B cell (primary cell): Measurements from ENCODE around the gene MRPL23. TPM values are rescaled to one million over a fixed set of nuclear protein-coding genes. Genes with fewer than 3 reads are reported as not detected.

ENCODE experiments used
- ATAC-seq: fragments of 200-7000 bp; cut with Tn5 transposase; one replicate; pipeline ENCODE4 v1.10.0; 2021; ENCODE audit warnings: low read depth, mild to moderate bottlenecking, moderate number of reproducible peaks, moderate library complexity
- CTCF ChIA-PET: fragments of 350-600 bp; sonication (Branson Sonifier 250); formaldehyde crosslinking; loops from one replicate; lab custom pipeline; 2021; ENCODE audit warnings: antibody characterized with exemption, inconsistent platforms; lab: Charles Lee
- POLR2A ChIA-PET: fragments of 350-600 bp; sonication (Branson Sonifier 250); formaldehyde crosslinking; loops from one replicate; lab custom pipeline; 2021; ENCODE audit warnings: antibody characterized with exemption; lab: Charles Lee
- DNase-seq: peaks from one replicate; pipeline ENCODE4 v3.0.0; 2013
- H2AFZ ChIP-seq: 2 replicates; pipeline ENCODE4 v1.6.1; 2012; ENCODE audit warnings: mild to moderate bottlenecking, low read depth, low read length; ENCODE audit not compliant: insufficient read depth, poor library complexity, severe bottlenecking
- H3K27ac ChIP-seq, 2 donors: 1 replicate in 1 of 2; 2 replicates in 1 of 2; pipeline ENCODE4 v1.5.1; 2012 to 2013; ENCODE audit warnings: low read length in 2 of 2, mild to moderate bottlenecking in 2 of 2, moderate library complexity in 1 of 2
- H3K27me3 ChIP-seq, 4 experiments: fragments of 200-600 bp in 1 of 4; sonication (generic) in 1 of 4; replicated peaks in 1 of 4; 1 replicate in 2 of 4; 2 replicates in 2 of 4; pipeline versions ENCODE4 v1.6.1 to v1.7.0; 2013 to 2016; ENCODE audit warnings: low read length in 3 of 4, mild to moderate bottlenecking in 2 of 4, mixed read lengths in 1 of 4, moderate library complexity in 1 of 4; ENCODE audit not compliant: insufficient read depth in 4 of 4, control insufficient read depth in 3 of 4; ENCODE audit errors: control extremely low read depth in 1 of 4
- H3K36me3 ChIP-seq, 2 experiments: replicated peaks in 1 of 2; 1 replicate in 1 of 2; 2 replicates in 1 of 2; pipeline versions ENCODE4 v1.6.1 to v1.7.1; 2013; ENCODE audit warnings: low read length in 1 of 2; ENCODE audit not compliant: insufficient read depth in 2 of 2, control insufficient read depth in 1 of 2; ENCODE audit errors: control extremely low read depth in 1 of 2, extremely low read depth in 1 of 2
- H3K4me1 ChIP-seq, 2 donors: fragments of 200-600 bp in 1 of 2; sonication (generic) in 1 of 2; 1 replicate in 1 of 2; 2 replicates in 1 of 2; pipeline versions ENCODE4 v1.5.1 to v1.6.1; 2013 to 2017; ENCODE audit warnings: low read length in 2 of 2; ENCODE audit not compliant: control insufficient read depth in 2 of 2, insufficient read depth in 2 of 2
- H3K4me2 ChIP-seq: replicated peaks from 2 replicates; pipeline ENCODE3; 2012; ENCODE audit warnings: mild to moderate bottlenecking, low read depth, low read length; ENCODE audit not compliant: poor library complexity, severe bottlenecking
- H3K4me3 ChIP-seq, 5 experiments: fragments of 200-600 bp in 1 of 5; sonication (generic) in 1 of 5; 1 replicate in 3 of 5; 2 replicates in 2 of 5; pipeline versions ENCODE4 v1.5.1 to v1.7.0; 2011 to 2016; ENCODE audit warnings: low read length in 4 of 5, mild to moderate bottlenecking in 4 of 5, low read depth in 2 of 5, control low read depth in 1 of 5, moderate library complexity in 1 of 5; ENCODE audit not compliant: insufficient read depth in 1 of 5; ENCODE audit errors: control extremely low read depth in 1 of 5, extremely low read depth in 1 of 5
- H3K79me2 ChIP-seq: fragments of 200-600 bp; sonication (generic); one replicate; pipeline ENCODE4 v1.6.0; 2016; ENCODE audit warnings: low read length; ENCODE audit not compliant: control insufficient read depth, insufficient read depth
- H3K9ac ChIP-seq: fragments of 200-600 bp; sonication (generic); 2 replicates; pipeline ENCODE4 v1.6.1; 2017; ENCODE audit warnings: mild to moderate bottlenecking, low read length, moderate library complexity
- H3K9me3 ChIP-seq, 3 donors: one replicate each; pipeline versions ENCODE4 v1.6.1 to v1.7.1; 2013; ENCODE audit warnings: low read length in 2 of 3; ENCODE audit not compliant: control insufficient read depth in 2 of 3, insufficient read depth in 1 of 3; ENCODE audit errors: control extremely low read depth in 1 of 3
- H4K20me1 ChIP-seq: 2 replicates; pipeline ENCODE4 v1.6.0; 2012; ENCODE audit warnings: mild to moderate bottlenecking, low read length; ENCODE audit not compliant: insufficient read depth, control insufficient read depth, poor library complexity, severe bottlenecking
- H3K27ac Mint-ChIP-seq: one replicate; pipeline ENCODE4 v1.8.0; 2021; ENCODE audit warnings: mixed read lengths
- H3K27me3 Mint-ChIP-seq: one replicate; pipeline ENCODE4 v1.8.0; 2021; ENCODE audit warnings: mixed read lengths
- H3K4me1 Mint-ChIP-seq: one replicate; pipeline ENCODE4 v1.8.0; 2021; ENCODE audit warnings: mixed read lengths
- H3K4me3 Mint-ChIP-seq: one replicate; pipeline ENCODE4 v1.8.0; 2021; ENCODE audit warnings: mixed read lengths
- H3K9me3 Mint-ChIP-seq: one replicate; pipeline ENCODE4 v1.8.0; 2022; ENCODE audit warnings: mixed read lengths; ENCODE audit not compliant: insufficient read depth
- EZH2 ChIP-seq: IDR thresholded peaks from 2 replicates; pipeline ENCODE4 v1.6.1; 2012; ENCODE audit warnings: borderline replicate concordance, low read depth, mild to moderate bottlenecking, moderate library complexity, low read length; ENCODE audit not compliant: insufficient read depth, poor library complexity, severe bottlenecking
- WGBS: methylation state at CpG from one replicate; pipeline ENCODE4 v1.1.5; 2013; ENCODE audit warnings: missing lambda C conversion rate; ENCODE audit not compliant: insufficient coverage; 5-methylcytosine and 5-hydroxymethylcytosine counted together
- intact Hi-C: fragments of 100-400 bp; cut with micrococcal nuclease; formaldehyde crosslinking; loops from one replicate; pipeline ENCODE4 v1.10.0; 2022
- polyA plus RNA-seq: library from polyadenylated mRNA; depleted of rRNA; stranded (reverse); fragments of >200 nt; gene quantifications from 2 replicates; pipeline ENCODE4 v1.2.3, GENCODE V29; 2012
- total RNA-seq, 2 donors: library from RNA; stranded (reverse); fragments of 120-200 nt in 1 of 2; gene quantifications; 1 replicate in 1 of 2; 2 replicates in 1 of 2; pipeline versions ENCODE4 v1.2.3 to v1.2.4, GENCODE V29; 2013 to 2022
- TF ChIP-seq, protein P1 (sequence below): fragments of 200-600 bp; IDR thresholded peaks from one replicate; pipeline ENCODE4 v1.8.0; 2022; ENCODE audit warnings: antibody characterized with exemption, mild to moderate bottlenecking

Gene MRPL23
- total and polyA plus RNA-seq, 2 donors (not counting 1 experiment from before 2014, with no cell fraction given), result 47.8 to 63.2 TPM

DNA sequence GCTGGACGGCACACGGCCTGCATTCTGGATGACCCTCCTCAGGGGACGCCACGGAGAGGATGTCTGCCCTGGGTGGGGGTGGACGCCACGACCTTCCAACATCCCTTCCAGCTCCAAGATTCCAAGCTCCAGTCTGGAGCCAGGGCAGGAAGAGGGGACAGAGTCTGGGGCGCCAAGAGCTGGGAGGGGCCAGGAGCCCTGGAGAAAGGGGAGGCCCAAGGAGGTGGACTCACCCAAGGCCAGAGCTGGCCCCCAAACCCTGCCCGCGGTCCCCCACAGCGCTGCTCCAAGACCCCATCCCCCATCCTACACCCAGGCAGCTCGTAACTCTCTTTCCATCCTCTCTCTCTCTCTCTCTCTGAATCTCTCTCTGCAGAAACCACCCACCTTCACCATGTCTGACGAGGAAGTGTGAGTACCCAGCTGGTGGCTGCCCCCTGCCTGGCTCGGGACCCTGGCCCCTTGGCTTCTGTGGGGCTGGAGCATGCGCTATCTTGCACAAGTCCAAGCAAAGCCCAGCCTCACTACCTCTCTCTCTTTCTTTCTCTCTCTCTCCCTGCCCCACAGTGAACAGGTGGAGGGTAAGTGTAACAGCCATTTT lies 24.6 kb upstream of the MRPL23 start:
- no peak for TF ChIP-seq EZH2
- TF ChIP-seq, protein P1, sequence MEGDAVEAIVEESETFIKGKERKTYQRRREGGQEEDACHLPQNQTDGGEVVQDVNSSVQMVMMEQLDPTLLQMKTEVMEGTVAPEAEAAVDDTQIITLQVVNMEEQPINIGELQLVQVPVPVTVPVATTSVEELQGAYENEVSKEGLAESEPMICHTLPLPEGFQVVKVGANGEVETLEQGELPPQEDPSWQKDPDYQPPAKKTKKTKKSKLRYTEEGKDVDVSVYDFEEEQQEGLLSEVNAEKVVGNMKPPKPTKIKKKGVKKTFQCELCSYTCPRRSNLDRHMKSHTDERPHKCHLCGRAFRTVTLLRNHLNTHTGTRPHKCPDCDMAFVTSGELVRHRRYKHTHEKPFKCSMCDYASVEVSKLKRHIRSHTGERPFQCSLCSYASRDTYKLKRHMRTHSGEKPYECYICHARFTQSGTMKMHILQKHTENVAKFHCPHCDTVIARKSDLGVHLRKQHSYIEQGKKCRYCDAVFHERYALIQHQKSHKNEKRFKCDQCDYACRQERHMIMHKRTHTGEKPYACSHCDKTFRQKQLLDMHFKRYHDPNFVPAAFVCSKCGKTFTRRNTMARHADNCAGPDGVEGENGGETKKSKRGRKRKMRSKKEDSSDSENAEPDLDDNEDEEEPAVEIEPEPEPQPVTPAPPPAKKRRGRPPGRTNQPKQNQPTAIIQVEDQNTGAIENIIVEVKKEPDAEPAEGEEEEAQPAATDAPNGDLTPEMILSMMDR, result no peak
- Histone ChIP-seq H2AFZ (no peak overlapping the region), H3K9me3 (no peaks in the 10 kb centered on the region), H4K20me1 (no peaks in the 10 kb centered on the region), H3K36me3 (no peaks in the 10 kb centered on the region), H3K27ac (no peak overlapping the region), H3K4me1 (peaks cover 0 to 5% of the 10 kb centered on the region in 2 donors), H3K27me3 (peaks cover 0 to 24% (median 8%) of the 10 kb centered on the region in 4 experiments), H3K9ac (no peak overlapping the region), H3K79me2 (no peaks in the 10 kb centered on the region), H3K4me2 (no peak overlapping the region), H3K4me3 (no peak overlapping the region)
- POLR2A ChIA-PET, result interaction anchor here (0.5 to 1.3 kb wide), 3 partner anchors 17 to 31 kb away, joined by 3 to 8 read pairs (median 3); partner anchors contain the start of gene PRR33
- ATAC-seq, result no peak
- intact Hi-C loops, result no loop called here
- no peak for DNase-seq
- H3K4me1 Mint-ChIP-seq, result peaks cover 3% of the 10 kb centered on the region
- CTCF ChIA-PET, result interaction anchor here (1.1 to 3.3 kb wide), 4 partner anchors 39 to 90 kb away, joined by 3 to 15 read pairs (median 6); no protein-coding TSS in a partner anchor
- no peak overlapping the region for H3K4me3 Mint-ChIP-seq
- peaks cover 22% of the 10 kb centered on the region for H3K27me3 Mint-ChIP-seq
- 78% methylated on average over 10 of the region's 14 CpGs for WGBS
- no peak overlapping the region for H3K27ac Mint-ChIP-seq
- H3K9me3 Mint-ChIP-seq, result no peaks in the 10 kb centered on the region

DNA sequence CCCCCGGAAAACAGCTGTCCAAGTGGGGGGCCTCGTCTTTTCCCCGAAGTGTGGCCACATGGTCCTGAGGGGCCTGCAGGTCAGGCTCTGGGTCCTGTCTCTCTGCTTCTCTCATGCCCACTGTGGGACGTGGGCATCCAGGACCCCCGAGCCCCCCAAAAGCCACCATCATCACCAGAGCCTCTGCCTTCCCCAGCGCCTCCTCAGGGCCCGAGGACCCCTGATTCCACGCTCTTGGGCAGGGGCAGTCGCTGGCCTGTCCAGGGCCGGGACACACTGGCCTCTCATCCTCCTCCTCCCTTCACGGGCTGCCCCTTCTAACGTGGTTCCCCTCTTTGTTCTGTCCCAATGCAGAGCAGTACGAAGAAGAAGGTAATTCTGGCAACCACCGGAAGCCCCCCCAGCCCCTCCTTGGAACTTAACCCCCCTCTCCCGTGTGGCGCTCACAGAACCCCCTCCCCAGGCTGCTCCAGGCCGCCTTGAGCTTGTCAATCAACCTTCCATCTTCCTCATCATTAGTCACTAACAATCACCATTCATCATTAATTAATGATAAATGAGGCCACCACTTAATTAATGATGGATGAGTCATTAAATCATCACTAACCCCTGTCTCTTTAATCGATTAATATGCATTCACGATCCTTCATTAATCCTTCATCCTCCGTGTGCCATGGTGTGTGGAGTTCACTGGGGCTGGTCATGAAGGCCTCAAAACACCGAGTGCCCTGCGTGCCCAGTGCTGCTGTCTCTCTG lies 23.8 kb upstream of the MRPL23 start:
- Histone ChIP-seq H3K4me2 (no peak overlapping the region), H3K27ac (no peak overlapping the region), H3K4me1 (peaks cover 0 to 5% of the 10 kb centered on the region in 2 donors), H3K4me3 (no peak overlapping the region), H2AFZ (no peak overlapping the region), H3K9me3 (no peaks in the 10 kb centered on the region), H3K27me3 (peaks cover 0 to 30% (median 8%) of the 10 kb centered on the region in 4 experiments), H4K20me1 (no peaks in the 10 kb centered on the region), H3K9ac (no peak overlapping the region), H3K79me2 (no peaks in the 10 kb centered on the region), H3K36me3 (no peaks in the 10 kb centered on the region)
- intact Hi-C loops, result no loop called here
- Mint-ChIP-seq H3K27ac (no peak overlapping the region), H3K4me3 (no peak overlapping the region), H3K4me1 (peaks cover 3% of the 10 kb centered on the region), H3K27me3 (peaks cover 22% of the 10 kb centered on the region), H3K9me3 (no peaks in the 10 kb centered on the region)
- POLR2A ChIA-PET, result interaction anchor here (1.1 to 1.3 kb wide), 2 partner anchors 18 to 32 kb away, joined by 3 to 8 read pairs; partner anchors contain the start of gene PRR33
- DNase-seq, result no peak
- 89% methylated on average over 16 of the region's 22 CpGs for WGBS
- CTCF ChIA-PET, result no interaction called here
- TF ChIP-seq, protein P1, result no peak
- TF ChIP-seq EZH2, result no peak
- no peak for ATAC-seq
